Stimulated activated effector memory CD8-positive, alpha-beta T cell treated with anti-CD3 and anti-CD28 coated beads, Interleukin-12 subunit alpha, Interleukin-12 subunit beta, amount 100 ng/mL, for 72 hours (primary cell): Measurements from ENCODE around the gene TMTC4.

Experiments
- ATAC-seq: fragments of 150-1000 bp; cut with Tn5 transposase; 2 replicates; pipeline ENCODE4 v1.10.0; 2021
- DNase-seq, 2 donors: peaks; one replicate each; pipeline ENCODE4 v3.0.0; 2021 to 2022; ENCODE audit warnings: low spot score in 2 of 2
- H3K27ac Mint-ChIP-seq: one replicate; pipeline ENCODE4 v1.8.0; 2022; ENCODE audit warnings: mild to moderate bottlenecking, mixed read lengths
- H3K36me3 Mint-ChIP-seq: one replicate; pipeline ENCODE4 v1.8.0; 2022; ENCODE audit warnings: mild to moderate bottlenecking, mixed read lengths
- H3K4me1 Mint-ChIP-seq: one replicate; pipeline ENCODE4 v1.8.0; 2022; ENCODE audit warnings: mixed read lengths
- H3K4me3 Mint-ChIP-seq: one replicate; pipeline ENCODE4 v1.8.0; 2022; ENCODE audit warnings: mild to moderate bottlenecking, mixed read lengths
- H3K9me3 Mint-ChIP-seq: one replicate; pipeline ENCODE4 v1.8.0; 2022; ENCODE audit warnings: mixed read lengths

The TMTC4 gene

DNA sequence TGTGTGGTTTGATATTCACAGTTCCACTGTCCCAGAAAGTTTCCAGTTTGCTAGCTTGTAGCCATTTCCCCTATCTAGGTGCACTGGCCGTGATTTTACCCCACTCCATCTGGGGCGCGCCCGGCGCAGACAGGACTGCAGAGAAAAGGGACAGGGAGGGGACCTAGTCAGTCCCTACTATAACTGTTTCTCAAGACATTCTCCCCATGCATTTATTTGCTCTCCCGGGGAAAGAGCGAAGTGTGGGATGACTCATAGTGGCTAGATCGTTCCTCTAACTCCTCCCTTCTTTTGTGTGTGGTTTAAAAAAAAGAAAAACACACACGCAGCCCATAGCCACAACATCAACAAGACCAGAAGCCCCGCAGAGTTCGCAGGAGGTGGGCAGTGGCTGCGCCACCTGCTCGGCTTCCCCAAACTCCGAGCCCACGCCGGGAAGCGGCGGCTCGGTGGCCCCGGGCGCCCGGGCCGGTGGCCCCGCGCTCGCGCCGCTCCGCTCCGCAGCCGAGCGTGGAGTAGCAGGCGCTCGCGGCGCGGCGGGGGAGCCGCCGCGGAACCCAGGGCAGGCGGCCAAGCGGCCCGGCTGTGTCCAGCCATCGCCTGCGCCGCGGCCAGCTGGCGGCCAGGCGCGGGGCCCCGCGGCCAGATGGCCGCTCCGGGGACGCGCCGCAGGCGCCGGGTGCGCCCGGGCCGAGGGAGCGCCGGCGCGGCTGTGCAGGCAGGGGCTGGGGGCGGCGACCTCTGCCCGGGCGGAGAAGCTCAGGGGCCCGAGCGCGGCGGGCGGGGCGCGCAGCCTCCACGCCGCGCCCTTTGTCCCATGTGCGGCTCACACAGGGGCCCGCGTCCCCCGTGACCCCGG is 653 bp downstream of the TMTC4 start:
- Mint-ChIP-seq H3K4me3 (peak overlapping the region; percentile 87), H3K4me1 (peaks cover 38% of the 10 kb centered on the region), H3K27ac (peak overlapping the region; percentile 93), H3K9me3 (no peaks in the 10 kb centered on the region), H3K36me3 (peaks cover 32% of the 10 kb centered on the region)
- ATAC-seq (peak; percentile 47), DNase-seq (peak; percentile 18 to 68)

DNA sequence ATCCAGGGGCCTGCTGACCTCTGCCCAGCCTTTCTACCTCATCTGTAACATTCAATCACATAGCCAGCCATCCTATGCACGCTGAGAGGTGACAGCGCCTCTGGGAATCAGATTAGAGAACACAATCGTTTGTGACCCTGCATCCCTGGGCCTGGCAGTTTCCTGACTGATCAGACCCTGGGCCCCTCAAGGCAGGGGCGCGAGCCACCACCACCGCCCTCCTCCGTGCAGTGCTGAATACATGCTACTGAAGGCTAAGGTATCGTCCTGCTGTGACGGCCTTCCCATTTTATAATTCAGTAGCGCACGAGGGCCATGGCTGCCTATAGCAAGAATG is 1.3 kb downstream of the TMTC4 start:
- ATAC-seq = no peak
- Mint-ChIP-seq H3K4me3 (peak overlapping the region; percentile 86), H3K27ac (peak overlapping the region; percentile 93), H3K36me3 (peaks cover 38% of the 10 kb centered on the region), H3K4me1 (peaks cover 38% of the 10 kb centered on the region), H3K9me3 (no peaks in the 10 kb centered on the region)
- no peak for DNase-seq

DNA sequence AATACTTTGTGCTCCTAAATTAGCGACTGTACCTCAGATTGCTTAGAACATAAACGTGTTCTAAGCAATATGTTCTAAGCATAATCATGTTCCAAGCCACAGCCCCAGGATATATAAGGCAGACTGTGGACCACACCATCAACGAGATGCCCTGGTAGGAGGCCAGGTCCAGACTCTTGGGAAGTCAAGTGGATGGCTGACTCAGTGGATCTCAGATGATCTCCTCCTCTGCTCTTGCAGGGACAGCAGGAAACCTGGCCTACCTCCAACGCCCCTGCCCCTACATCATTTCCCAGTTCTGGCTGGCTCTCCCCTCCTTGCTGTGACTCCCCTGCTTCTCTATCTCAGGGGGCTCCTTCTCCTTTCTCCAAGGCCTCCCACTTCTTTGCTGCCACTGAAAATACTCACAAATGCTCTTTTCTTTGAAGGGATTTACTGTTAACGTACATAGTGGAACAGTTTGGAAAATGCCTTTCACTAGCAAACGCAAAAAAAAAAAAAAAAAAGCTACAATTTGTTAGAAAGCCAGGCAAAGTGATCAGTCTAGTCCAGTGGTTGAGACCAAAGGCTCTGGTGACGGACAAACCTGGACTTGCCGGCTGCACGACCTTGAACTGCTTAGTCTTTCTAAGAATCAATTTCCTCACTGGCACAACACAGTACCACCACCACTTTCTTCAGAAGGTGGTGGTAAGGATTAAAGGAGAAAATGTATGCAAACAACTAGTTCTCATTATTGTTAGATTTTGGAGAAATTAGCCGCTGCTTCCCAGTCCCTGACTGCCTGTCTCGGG is 3.0 kb downstream of the TMTC4 start:
- DNase-seq = no peak
- peak overlapping the region; percentile 52 for H3K27ac Mint-ChIP-seq
- no peak overlapping the region for H3K4me3 Mint-ChIP-seq
- peaks cover 56% of the 10 kb centered on the region for H3K36me3 Mint-ChIP-seq
- H3K9me3 Mint-ChIP-seq = no peaks in the 10 kb centered on the region
- ATAC-seq = no peak
- peaks cover 38% of the 10 kb centered on the region for H3K4me1 Mint-ChIP-seq

DNA sequence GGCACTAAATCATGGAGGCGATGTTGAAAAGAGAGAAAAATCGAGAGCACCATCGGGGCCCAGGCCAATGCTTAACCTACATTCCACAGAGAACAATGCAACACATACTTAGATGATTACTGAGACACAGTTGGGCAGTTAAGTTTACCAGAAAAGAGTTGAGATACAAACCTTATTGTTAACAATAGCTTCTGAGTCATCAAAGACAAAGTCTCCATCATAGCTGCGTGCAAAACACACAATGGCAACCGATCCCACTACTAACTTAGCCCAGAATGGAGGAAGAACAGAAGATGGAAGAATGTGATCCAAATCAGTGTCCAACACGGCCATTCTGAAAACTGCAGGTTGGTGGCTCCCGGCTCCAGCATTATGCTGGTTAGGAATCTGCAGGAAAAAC is 6.2 kb downstream of the TMTC4 start:
- H3K27ac Mint-ChIP-seq = no peak overlapping the region
- DNase-seq (no peak), ATAC-seq (no peak)
- H3K4me3 Mint-ChIP-seq = no peak overlapping the region
- H3K4me1 Mint-ChIP-seq = peaks cover 19% of the 10 kb centered on the region
- H3K36me3 Mint-ChIP-seq = peaks cover 68% of the 10 kb centered on the region
- no peaks in the 10 kb centered on the region for H3K9me3 Mint-ChIP-seq

DNA sequence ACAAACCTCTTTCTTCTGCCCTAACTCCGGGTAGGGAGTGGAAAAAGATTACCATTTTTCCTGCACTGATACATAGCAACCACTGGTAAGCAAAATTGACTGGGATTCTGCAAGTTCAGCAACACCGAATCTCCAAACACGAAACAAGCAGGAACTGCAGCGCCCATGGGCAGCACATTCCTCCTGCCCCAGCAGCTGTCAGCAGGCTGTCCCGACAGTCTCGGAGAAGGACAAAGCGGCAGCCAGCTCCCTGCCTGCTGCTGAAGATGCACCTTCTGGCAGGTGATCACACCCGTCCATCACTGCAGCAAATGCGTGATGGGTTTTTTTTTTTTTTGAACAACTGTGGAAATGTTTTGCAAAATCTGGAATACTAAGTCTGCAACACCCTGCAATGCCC is 6.7 kb downstream of the TMTC4 start:
- H3K4me3 Mint-ChIP-seq = no peak overlapping the region
- ATAC-seq = no peak
- peaks cover 15% of the 10 kb centered on the region for H3K4me1 Mint-ChIP-seq
- H3K36me3 Mint-ChIP-seq = peaks cover 72% of the 10 kb centered on the region
- no peaks in the 10 kb centered on the region for H3K9me3 Mint-ChIP-seq
- no peak for DNase-seq
- H3K27ac Mint-ChIP-seq = no peak overlapping the region

- Mint-ChIP-seq H3K9me3 (no peaks in the 10 kb centered on the region), H3K4me3 (no peak overlapping the region), H3K36me3 (peaks cover 81% of the 10 kb centered on the region), H3K4me1 (peaks cover 6% of the 10 kb centered on the region), H3K27ac (no peak overlapping the region)
- DNase-seq = no peak
- ATAC-seq = no peak
Measured at GRCh38 chr13:100666124-100666523, 8.5 kb downstream of the TMTC4 start.

DNA sequence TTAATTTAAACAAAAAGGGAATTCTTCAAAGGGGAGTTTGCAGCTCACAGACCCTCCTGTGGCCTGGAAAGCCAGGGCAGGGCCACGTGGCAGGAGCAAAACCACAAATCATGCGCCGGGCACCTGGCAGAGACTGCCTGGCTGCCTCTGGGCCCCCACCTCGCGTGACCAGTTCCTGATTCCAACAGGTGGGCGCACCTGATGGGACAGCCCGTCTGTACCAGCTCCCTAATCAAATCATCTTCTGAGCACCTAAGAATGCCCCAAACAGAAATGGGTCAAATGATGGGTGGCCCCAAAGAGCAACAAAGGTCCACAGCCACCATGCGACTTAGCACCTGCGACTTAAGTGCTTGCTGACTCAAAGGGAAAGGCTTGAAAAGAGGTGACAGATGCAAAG is 9.2 kb downstream of the TMTC4 start:
- no peak for DNase-seq
- Mint-ChIP-seq H3K36me3 (peaks cover 80% of the 10 kb centered on the region), H3K4me1 (peaks cover 6% of the 10 kb centered on the region), H3K9me3 (no peaks in the 10 kb centered on the region), H3K4me3 (no peak overlapping the region), H3K27ac (no peak overlapping the region)
- no peak for ATAC-seq

- Mint-ChIP-seq H3K9me3 (no peaks in the 10 kb centered on the region), H3K36me3 (peaks cover 86% of the 10 kb centered on the region), H3K4me1 (peaks cover 9% of the 10 kb centered on the region), H3K4me3 (no peak overlapping the region), H3K27ac (no peak overlapping the region)
- DNase-seq (no peak), ATAC-seq (no peak)
Measured at GRCh38 chr13:100664171-100664900, 10.3 kb downstream of the TMTC4 start.

DNA sequence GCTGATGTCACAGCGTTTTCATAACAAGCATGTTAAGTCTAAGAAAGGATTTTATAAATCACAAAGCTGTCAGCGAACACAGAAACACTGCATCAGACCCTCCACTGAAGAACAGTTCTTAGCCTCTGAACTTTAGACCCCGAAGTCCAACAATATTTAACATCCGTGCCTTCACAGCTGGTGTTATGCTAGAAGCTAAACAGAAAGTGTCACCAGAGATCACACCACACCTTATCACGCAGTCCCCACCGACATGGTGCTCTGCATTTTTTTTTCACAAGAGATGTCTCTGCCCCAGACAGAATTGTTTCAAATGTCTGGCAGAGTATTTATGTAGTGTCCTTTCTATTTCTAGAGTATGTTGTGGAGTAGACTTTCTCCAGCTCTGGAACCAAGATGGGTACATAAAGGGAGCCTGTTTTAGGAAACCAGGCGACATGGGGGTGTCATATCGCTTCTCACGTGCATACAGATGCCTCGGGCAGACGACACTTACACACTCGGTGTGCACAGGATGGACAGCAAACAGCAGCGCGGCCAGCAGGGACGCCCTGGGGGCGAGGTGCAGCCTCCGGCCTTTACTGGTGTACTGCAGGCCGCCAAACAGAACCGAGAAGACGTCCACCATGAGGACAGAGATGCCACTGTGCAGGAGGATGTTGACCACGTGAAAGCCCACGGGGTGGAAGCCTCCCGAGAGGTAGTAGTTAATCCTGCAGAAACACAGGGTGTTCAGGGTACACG is 12.0 kb downstream of the TMTC4 start:
- Mint-ChIP-seq H3K4me3 (no peak overlapping the region), H3K36me3 (peaks cover 72% of the 10 kb centered on the region), H3K9me3 (no peaks in the 10 kb centered on the region), H3K4me1 (peaks cover 23% of the 10 kb centered on the region), H3K27ac (no peak overlapping the region)
- no peak for DNase-seq
- ATAC-seq = no peak

DNA sequence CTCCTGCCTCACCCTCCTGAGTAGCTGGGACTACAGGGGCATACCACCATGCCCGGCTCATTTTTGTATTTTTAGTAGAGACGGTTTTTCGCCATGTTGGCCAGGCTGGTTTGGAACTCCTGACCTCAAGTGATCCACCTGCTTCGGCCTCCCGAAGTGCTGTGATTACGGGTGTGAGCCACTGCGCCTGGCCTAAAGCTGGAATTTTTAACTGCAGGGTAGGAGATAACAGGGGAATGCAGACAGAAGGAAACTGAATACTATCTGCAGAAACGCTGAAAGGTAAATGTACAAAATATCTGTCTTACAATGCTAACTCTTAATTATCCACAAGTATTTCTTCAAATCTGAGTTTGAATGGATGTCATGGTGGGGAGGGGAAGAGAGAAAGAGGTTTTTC is 13.8 kb downstream of the TMTC4 start:
- Mint-ChIP-seq H3K4me3 (no peak overlapping the region), H3K36me3 (peaks cover 61% of the 10 kb centered on the region), H3K9me3 (no peaks in the 10 kb centered on the region), H3K4me1 (peaks cover 23% of the 10 kb centered on the region), H3K27ac (no peak overlapping the region)
- ATAC-seq = no peak
- DNase-seq = no peak

GRCh38 chr13:100659578-100659977 is 15.0 kb downstream of the TMTC4 start:
- H3K4me3 Mint-ChIP-seq = no peak overlapping the region
- H3K36me3 Mint-ChIP-seq = peaks cover 61% of the 10 kb centered on the region
- peak overlapping the region; percentile 43 for H3K27ac Mint-ChIP-seq
- H3K4me1 Mint-ChIP-seq = peaks cover 23% of the 10 kb centered on the region
- H3K9me3 Mint-ChIP-seq = no peaks in the 10 kb centered on the region
- DNase-seq (no peak), ATAC-seq (no peak)

GRCh38 chr13:100658363-100658762 is 16.2 kb downstream of the TMTC4 start:
- no peaks in the 10 kb centered on the region for H3K9me3 Mint-ChIP-seq
- DNase-seq = no peak
- H3K36me3 Mint-ChIP-seq = peaks cover 52% of the 10 kb centered on the region
- peak; percentile 85 for ATAC-seq
- H3K4me3 Mint-ChIP-seq = peak overlapping the region; percentile 25
- H3K27ac Mint-ChIP-seq = peak overlapping the region; percentile 89
- peaks cover 23% of the 10 kb centered on the region for H3K4me1 Mint-ChIP-seq

DNA sequence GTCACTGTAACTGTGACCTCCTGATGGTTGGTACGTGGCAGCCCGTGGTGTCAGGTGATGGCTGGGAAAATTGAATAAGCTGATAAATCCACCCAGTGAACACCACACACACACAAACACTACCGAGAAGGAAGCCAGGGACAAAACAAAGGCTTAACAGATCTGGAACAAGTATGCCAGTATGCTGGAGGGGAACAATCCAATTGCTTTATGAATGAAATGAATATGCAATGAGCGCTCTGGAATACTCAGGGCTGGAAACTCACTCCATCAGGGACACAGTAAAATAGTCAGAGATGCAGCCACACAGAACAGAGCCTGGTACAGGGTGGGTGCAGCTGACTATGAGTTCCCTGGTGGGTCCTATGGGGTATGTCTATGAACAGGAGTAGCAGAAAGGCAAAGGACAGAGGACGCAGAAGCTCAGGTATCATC is 16.7 kb downstream of the TMTC4 start:
- Mint-ChIP-seq H3K36me3 (peaks cover 48% of the 10 kb centered on the region), H3K27ac (peak overlapping the region; percentile 89), H3K9me3 (no peaks in the 10 kb centered on the region), H3K4me1 (peaks cover 22% of the 10 kb centered on the region), H3K4me3 (peak overlapping the region; percentile 25)
- peak; percentile 28 for ATAC-seq
- no peak for DNase-seq

- ATAC-seq (no peak), DNase-seq (no peak)
- peaks cover 36% of the 10 kb centered on the region for H3K36me3 Mint-ChIP-seq
- no peaks in the 10 kb centered on the region for H3K4me1 Mint-ChIP-seq
- H3K4me3 Mint-ChIP-seq = no peak overlapping the region
- no peaks in the 10 kb centered on the region for H3K9me3 Mint-ChIP-seq
- no peak overlapping the region for H3K27ac Mint-ChIP-seq
Measured at GRCh38 chr13:100652510-100652909, 22.1 kb downstream of the TMTC4 start.

DNA sequence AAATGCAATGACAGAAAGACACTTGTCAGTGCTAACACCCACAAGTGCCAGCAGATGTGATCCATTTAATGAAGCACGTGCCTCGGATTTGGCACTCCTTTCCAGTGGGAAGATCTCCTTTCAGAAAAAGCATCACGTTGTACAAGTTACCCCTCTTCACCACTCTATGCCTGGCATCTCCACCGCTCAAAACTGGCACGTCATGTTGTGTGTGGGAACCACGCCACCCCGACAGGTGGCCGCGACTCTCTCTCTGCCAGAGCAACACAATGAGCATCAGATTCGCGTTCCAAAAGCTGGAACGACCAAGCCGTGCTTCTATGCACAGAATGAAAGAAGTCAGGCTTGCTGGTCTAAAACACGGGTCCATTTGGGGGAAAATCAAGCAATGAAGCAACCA is 24.3 kb downstream of the TMTC4 start:
- Mint-ChIP-seq H3K4me3 (no peak overlapping the region), H3K4me1 (no peaks in the 10 kb centered on the region), H3K9me3 (no peaks in the 10 kb centered on the region), H3K36me3 (peaks cover 24% of the 10 kb centered on the region), H3K27ac (no peak overlapping the region)
- ATAC-seq (no peak), DNase-seq (no peak)
